GM21717 (cell line): Measurements from ENCODE around the gene ZCCHC24.
"Not testable (repeated sequence)": the region's sequence is repeated elsewhere in the genome, so short reads cannot be mapped to it uniquely, and the experiment has no call there.

Source experiments
- ATAC-seq: cut with Tn5 transposase; IDR thresholded peaks from one replicate; pipeline ENCODE4 v1.9.1; 2021; ENCODE audit warnings: mild to moderate bottlenecking, moderate library complexity; ENCODE audit not compliant: unreplicated experiment

ZCCHC24 gene

DNA sequence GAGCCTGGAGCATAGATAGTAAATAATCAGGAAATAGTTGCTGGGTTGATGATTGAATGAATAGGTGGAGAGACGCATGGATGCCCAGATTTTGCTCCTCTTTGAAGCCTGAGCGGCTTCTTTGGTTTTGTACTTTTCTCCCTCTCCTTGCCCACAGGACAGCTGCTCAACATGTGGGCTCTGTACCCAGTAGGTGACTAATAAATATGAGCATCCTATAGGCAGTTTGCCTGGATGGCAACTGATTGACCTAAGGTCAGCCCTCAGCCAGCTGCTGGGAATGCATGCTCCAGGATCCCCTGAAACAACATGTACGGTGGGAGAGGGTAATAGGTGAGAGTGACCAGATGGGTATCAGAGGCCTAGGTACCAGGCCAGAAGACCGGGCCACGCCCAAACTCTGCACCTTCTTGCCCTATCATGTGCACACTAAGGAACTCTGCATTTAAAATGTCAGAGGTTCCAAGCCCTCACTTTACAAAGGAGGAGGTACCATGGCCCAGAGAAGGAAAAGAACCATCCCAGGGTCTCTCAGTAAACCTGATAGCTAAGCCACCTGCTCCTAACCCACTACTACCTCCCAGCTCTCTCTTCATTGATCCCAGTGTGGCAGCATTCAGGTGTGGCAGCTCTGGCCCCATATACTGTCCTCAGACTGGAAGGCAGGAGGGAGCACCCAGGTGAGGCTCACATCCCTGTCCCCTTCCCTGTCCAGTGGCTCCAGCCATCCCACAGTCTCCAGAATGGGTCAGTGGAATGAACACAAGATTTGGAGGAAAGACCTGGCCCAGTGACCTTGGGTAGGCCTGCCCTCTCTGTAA, 2.7 kb upstream of the ZCCHC24 start:
- no peak for ATAC-seq

DNA sequence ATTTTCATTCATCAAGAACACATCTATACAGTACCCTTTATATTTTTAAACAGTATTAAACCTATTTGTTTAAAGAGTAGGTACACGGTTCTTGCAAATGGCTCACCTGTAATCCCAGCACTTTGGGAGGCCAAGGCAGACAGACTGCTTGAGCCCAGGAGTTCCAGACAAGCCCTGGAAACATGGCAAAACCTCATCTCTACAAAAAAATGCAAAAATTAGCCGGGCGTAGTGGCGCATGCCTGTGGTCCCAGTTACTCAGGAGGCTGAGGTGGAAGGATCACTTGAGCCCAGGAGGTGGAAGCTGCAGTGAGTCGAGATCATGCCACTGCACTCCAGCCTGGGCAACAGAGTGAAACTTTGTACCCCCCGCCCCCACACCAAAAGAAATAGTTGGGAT, 1.8 kb upstream of the ZCCHC24 start:
- not testable (repeated sequence) for ATAC-seq

DNA sequence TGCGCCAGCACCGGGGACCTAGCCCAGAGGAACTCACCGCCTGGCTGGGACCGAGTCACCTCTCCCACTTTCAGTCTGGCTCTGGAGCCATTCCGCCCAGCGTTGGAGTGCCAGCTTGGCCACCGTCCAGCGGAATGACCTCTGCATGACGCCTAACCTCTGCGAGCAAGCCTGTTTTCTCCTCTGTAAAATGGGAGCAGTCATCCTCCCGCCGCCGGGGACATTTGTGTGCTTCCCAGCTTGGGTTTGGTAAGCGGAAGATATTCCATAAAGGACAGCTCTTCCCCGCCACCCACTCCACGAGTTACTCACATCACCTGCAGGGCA, 1.3 kb upstream of the ZCCHC24 start:
- no peak for ATAC-seq

DNA sequence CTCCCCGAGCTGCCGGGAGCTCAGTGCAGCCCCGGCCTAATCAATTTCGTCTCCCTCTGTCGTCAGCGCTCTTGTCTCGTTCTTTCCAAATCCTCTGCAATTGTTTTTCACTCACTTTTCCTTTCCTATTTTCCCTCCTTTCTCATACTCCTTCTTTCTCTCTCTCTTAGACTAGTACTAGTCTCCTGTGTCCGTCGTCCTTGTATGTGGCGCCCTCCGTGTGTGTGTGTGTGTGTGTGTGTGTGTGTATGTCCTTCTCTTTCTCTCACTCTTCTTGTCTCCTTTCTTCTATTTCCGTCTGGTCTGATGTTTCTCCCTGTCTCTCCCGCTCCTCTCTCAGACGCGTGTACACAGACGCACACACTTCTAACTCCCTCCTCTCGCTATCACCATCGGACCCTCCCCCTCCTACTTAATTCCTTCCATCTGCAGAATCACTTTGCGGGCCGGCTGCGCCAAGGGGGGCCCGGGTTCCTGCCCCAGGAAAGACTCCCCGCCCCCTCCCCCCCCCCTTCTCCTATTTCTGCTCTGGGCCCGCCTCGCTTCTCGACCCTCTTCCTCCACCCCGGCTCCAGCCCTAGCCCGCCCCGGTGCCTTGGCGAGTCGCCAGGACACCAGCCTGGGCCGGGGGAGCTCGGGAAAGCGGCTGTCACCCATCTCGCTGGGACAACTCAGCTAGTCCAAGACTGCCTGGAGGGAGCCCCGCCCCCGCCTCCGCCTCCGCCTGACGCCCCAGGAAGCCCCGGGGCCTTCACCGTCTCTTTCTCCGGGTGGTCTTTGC, 743 bp upstream of the ZCCHC24 start:
- peak; percentile 0 for ATAC-seq

- ATAC-seq, result peak; percentile 18
Observed at GRCh38 chr10:79444199-79445119, 965 bp downstream of the ZCCHC24 start.

GRCh38 chr10:79443338-79444198, 1.9 kb downstream of the ZCCHC24 start:
- ATAC-seq, result no peak

DNA sequence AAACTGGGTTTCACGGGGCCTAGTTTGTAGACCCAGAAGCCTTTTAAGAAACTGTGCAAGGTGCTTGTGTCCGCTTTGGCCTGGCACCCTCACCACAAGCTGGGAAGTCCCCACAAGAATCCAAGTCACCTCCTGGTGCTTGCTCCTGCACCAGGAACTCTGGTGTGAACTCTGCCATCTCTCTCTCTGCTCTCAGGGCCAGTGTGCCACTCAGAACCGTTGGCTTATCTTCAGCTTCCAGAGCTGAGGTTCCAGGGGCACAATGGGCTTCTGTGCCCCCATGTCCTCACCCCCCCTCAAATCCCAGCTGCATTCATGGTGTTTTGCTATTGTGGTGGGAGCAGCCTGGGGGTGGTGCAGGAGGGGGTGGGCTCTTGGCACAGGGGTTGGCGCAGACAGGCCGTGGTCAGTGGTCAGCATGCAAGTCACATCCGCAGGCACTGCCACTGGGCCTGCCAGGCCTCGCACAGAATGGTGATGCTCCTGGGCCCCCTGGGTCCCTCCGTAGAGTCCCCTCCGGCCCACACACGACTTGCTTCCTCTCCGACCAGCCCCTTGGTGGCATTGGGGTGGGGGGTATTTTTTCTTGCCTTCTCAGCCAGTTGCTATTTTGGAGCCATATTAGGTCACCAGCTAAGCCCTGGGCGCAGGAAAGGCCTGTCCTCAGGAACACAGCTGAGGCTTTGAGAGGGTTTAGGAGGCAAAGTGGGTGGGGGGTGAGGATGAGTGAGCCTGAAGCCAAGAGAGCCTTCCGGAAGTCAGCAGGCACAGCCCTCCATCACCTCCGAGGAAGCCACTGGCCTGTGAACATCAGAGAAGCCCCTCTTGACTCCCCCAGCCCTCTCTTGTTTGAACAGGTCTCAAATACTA, 3.0 kb downstream of the ZCCHC24 start:
- no peak for ATAC-seq

DNA sequence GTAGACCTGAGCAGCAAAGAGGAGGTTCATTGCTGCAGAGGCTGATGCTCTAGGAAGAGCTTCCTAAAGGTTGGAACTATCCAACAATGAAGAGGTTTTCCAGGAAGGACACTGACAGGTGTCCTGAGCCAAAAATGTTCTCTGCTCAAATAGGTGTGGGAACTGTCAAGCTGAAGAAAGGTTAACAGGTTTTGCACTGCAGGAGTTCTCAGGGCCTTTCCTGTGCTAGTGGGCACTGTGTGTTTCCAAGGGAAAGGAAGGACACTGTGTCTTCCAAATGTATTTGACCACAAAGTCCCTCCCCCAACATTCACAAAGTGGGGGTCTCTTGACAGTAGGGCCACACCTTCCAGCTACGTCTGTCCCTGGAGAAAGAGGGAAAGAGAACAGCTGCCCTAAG, 4.0 kb downstream of the ZCCHC24 start:
- no peak for ATAC-seq

GRCh38 chr10:79440281-79440680, 5.1 kb downstream of the ZCCHC24 start:
- no peak for ATAC-seq

DNA sequence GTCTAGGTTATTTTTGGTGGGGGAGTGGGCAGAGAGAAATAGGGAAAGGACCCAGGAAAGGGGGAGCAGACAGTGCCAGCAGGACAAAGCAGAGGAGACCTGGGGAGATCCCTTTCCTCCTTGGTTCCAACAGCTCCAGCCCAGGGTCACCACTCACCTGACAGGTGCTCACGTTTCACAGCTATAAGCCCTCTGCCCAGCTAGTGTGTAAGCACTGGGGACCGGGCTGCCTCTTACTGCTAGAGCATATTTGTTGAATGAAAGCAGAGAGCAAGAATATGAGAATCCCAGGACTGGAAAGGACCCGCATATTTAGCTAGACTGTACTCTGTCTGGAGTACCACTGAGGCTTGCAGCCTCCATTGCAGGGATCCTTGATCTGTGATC, 6.7 kb downstream of the ZCCHC24 start:
- ATAC-seq, result no peak

DNA sequence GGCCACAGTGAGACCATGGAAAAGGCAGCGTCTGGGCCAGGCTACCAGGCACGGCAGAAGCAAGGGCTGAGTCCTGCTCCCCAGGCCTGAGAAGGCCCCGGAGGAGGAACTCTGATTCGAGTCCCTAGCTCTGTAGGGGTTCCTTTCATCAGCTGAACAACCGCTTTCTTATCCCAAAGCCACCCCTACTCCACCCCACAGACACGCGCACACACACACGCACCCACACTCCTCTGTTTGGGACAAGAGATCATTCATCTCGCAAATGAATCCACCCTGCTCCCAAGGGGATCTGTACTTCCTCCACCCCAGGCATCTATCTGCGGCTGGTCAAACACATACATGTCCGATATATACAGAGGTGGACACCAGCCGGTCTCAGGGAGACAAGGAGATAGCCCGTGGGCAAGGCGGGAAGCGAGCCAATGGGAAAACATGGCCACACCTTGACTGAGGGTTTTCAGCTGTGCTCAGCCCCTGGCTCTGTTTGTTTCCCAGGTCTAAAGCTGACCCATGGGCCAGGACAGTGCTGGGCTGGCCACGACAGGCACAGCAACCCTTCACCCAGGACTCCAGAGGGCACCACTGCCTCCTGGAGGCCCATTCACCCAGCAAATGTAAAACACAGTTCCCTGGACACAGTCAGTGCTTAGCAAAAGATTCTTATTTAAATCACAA, 7.3 kb downstream of the ZCCHC24 start:
- no peak for ATAC-seq

DNA sequence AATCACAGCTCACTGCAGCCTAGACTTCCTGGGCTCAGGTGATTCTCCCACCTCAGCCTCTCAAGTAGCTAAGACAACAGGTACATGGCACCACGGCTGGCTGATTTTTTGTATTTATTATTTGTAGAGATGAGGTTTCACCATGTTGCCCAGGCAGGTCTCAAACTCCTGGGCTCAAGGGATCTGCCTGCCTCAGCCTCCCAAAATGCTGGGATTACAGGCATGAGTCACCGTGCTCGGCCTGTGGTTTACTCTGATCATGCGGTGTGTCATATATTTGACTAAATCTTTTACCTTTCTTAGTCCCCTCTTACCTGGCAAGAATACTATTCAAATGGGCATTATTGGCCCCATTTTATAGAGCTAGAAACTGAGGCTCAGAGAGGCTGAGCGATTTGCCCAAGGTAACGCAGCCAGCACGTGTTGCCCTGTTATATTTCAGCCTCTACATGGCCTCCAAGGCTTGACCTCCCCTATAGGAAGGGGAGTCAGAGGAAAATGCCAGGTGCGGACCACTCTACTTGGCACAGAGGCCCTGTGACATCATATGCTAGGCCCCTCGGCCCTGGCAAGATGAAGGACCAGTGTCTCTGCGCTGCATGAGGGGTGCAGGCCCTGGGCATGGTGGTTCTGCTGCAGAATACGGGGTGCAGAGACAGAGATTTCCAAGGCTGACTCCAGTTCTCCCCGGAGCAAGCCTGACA, 8.2 kb downstream of the ZCCHC24 start:
- no peak for ATAC-seq

- ATAC-seq, result no peak
Observed at GRCh38 chr10:79436850-79437103, 8.6 kb downstream of the ZCCHC24 start.

DNA sequence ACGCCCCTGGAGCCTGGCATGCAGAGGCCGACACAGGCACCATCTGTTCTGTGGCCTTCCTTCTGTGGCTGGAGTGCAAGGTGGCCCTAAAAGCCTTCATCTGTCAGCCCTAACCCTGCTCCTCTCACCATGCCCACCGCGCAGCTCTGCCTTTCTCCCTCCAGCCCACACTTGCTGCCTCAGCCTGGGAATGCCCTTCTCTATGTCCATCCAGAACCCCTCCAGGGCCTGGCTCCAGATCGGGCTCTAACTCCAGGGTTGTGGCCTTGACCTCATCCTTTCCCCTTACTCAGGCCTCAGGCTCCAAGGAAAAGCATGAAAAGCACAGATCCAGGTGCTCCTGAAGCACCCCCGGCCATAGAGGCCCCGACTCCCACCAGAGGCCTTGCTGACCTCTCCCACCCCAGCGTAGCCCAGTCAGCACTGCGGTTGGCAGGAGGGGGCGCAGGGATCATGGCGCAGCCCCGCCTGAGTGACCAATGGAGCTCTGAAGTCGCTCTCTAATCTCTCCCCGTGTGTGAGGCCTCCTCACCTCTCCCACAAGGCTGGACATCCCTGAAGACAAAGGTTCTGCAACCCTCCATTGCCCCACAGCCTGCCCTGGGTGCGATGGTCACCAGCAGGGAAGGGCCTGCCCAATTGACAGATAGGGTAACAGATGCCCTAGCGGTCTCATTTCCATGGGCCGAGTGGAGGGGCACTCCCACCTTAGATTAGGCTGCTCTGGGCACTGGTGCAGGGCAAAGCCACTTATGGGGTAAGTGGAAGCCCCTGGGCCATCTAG, 9.2 kb downstream of the ZCCHC24 start:
- ATAC-seq, result no peak

DNA sequence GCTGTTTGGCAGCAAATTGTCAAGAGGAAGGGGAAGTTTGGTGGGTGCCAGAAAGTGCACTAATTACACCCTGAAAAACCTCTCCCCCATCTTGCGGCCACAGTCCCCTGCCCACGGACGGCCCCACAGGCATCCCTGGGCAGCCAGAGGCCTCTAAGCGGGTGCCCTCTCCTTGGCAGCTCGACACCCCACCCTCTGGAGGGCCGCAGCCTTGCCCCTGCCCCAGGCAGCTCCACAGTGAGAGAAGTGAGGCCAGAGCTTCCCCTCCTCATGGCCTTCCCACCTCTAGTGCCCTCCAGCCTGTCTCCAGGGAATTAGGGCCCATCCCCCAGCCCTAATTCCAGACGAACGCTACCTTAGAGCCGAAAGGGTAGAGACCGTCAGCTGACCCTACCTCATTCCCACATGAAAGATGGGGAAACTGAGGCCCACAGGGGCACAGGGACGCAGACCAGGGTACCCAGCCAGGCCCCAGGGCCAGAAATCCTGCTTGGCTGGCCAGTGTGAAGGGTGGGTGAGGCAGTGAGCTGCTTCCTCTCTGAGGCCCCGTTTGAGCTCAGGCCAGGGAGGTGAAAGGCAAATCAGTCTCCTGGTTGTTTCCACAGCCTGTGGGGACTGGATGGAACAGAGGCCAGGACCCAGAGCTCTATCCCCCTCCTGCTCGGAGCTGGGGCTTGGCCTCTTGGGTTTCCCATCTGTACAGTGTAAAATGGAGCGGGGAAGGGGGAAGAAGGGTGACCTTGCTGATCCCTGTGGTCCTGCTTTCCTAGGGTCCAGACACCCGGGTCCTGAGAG, 10.0 kb downstream of the ZCCHC24 start:
- ATAC-seq, result no peak

DNA sequence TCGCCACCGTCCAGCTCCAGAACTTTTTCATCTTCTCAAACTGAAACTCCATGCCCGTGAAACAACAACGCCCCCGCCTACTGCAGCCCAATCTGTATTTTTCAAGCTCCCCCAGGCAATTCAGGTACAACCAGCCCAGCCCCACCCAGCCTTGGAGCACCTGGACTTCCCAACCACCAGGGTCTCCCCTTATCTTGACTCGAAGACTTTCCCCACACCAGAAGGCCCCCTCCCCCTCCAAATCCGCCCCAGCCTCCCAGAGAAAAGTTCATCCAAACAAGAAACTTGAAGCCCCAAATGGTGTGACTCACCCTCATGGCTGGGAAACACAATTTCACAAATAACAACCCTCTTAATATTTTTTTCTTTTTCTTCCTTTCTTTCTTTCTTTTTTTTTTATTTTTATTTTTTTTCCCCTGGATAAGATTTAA, 10.6 kb downstream of the ZCCHC24 start:
- ATAC-seq, result no peak

DNA sequence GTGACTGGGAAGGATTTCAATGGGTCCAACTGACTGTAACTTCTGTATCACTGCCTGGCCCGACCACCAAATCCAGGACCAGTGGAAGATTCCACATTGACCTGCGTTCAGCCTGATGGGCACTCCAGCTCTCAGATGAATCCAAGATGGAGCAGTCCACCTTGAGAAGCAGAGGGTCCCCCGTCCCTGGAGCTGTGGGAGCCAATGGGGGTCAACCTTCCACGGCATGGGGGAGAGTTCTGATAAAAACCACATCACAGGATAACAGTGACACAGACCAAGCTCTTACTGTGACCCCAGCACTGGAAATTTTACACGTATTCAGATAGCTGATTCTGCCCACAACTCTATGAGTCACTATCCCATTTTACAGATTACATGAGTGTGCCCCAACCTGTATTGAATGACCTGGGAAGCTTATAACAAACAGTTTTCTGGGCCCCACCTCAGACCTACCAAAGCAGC, 11.2 kb downstream of the ZCCHC24 start:
- ATAC-seq, result no peak
